ENCODE results near the gene GLG1.
"Not testable (repeated sequence)": the region's sequence is repeated elsewhere in the genome, so short reads cannot be mapped to it uniquely, and the experiment has no call there.

- not testable (repeated sequence) for TF ChIP-seq POLR2A (IDR thresholded peaks at IDR 0.05; ENCODE audit: low read length); GATA1 (IDR thresholded peaks at IDR 0.05; ENCODE audit: low read depth, low read length)
Measured at GRCh38 chr16:74652883-74653282, 46.0 kb upstream of the GLG1 start.
